HL-60 (cell line): ENCODE results near the gene MCCC2.
"Not testable (repeated sequence)": the region's sequence is repeated elsewhere in the genome, so short reads cannot be mapped to it uniquely, and the experiment has no call there.

ENCODE experiments used
- CTCF ChIP-seq: IDR thresholded peaks from one replicate; pipeline ENCODE4 v1.5.1; 2011; ENCODE audit warnings: low read length, control low read depth, inconsistent platforms; ENCODE audit not compliant: insufficient read depth
- GABPA ChIP-seq: IDR thresholded peaks from 2 replicates; pipeline ENCODE4 v1.6.1; 2012; ENCODE audit warnings: low read depth

DNA sequence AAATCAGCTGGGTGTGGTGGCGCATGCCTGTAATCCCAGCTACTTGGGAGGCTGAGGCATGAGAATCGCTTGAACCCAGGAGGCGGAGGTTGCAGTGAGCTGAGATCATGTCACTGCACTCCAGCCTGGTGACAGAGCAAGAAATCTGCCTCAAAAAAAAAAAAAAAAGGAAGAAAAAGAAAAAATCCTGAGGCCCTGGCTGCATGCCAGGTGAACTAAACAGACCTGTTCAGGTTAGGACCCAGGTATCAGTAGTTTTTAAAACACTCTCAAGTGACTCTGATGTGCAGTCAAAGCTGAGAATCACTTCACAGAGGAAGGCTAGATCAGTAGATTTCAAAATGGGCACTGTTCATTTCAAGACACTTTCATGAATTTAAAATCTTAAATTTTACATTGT is 77.5 kb downstream of the MCCC2 start:
- TF ChIP-seq CTCF, GABPA: not testable (repeated sequence)
